GM12891 (cell line): Measurements from ENCODE around the gene SULT2B1. TPM values are rescaled to one million over a fixed set of nuclear protein-coding genes. Genes with fewer than 3 reads are reported as not detected.
A peak's percentile ranks its signal among the peaks of the same experiment; 100 is the strongest.

ENCODE experiments used
- DNase-seq: peaks from one replicate; pipeline ENCODE4 v3.0.0; 2011; ENCODE audit warnings: low spot score; ENCODE audit not compliant: insufficient read length
- FAIRE-seq: peaks from 2 replicates; lab custom pipeline; 2011; peaks lifted over from hg19 to GRCh38; lab: Jason Lieb, UNC
- PAX5 ChIP-seq: IDR thresholded peaks from 2 replicates; pipeline ENCODE4 v1.6.1; 2011; ENCODE audit warnings: low read length, moderate library complexity, mild to moderate bottlenecking; ENCODE audit not compliant: insufficient read depth, severe bottlenecking
- POLR2A ChIP-seq: IDR thresholded peaks from 2 replicates; pipeline ENCODE4 v1.6.1; 2011; ENCODE audit warnings: low read depth, low read length, control low read depth
- POLR2AphosphoS5 ChIP-seq: IDR thresholded peaks from 2 replicates; pipeline ENCODE4 v1.6.1; 2011; ENCODE audit warnings: low read depth, low read length, control low read depth
- POU2F2 ChIP-seq: IDR thresholded peaks from 2 replicates; pipeline ENCODE4 v1.6.1; 2011; ENCODE audit warnings: low read depth, mild to moderate bottlenecking, control low read depth, low read length, moderate library complexity
- SPI1 ChIP-seq: IDR thresholded peaks from 2 replicates; pipeline ENCODE4 v1.6.1; 2011; ENCODE audit warnings: low read depth, low read length, control low read depth
- TAF1 ChIP-seq: IDR thresholded peaks from 2 replicates; pipeline ENCODE4 v1.6.1; 2011; ENCODE audit warnings: low read depth, low read length, control low read depth
- polyA plus RNA-seq: library from polyadenylated mRNA; unstranded; fragments of >200 nt; gene quantifications from one replicate; pipeline ENCODE4 v1.2.1, GENCODE V29; 2012; ENCODE audit warnings: low read depth, missing spikeins, inconsistent platforms; ENCODE audit not compliant: missing spikeins

SULT2B1 gene
- polyA plus RNA-seq = 0.22 TPM

DNA sequence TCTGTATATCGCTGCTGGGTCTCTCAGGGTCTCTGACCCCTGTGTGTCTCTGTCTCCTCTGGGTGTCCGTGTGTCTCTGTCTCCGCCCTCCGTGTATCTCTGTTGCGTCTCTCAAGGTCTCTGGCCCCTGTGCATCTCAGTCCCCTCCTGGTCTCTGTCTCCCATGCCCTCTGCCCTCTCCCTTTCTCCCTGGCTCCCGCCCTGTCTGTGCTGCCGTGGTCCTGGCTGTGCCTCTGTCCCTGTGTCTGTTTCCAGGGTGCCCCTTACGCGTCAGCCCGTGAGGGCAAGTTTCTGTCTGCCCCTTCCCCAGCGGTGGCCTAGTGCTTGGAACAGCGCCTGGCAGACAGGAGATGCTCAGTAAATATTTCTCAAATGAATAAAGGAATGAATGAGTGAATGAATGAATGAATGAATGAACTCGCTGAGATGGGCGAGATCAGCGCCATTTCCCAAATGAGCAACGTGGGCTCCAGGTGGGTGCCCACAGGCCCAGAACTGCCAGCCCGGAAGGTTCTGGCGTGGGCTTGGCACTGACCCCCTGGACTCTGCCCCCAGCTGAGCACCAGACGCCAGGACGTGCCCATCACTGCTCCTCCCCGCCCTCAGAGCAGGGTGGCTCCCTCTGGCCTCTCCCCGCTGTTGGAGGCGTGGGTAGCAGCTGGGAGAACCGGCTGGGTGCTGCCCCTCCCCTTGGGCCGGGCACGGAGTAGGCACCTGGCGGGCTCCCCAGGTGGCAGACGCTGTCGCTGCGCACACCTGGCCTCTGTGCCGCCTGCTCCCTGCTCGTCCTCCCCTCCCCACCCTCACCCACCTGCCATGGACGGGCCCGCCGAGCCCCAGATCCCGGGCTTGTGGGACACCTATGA lies at the start of gene SULT2B1:
TSS of gene SULT2B1 (plus strand) at position 736 of the 866 bp plus-strand sequence. CDS start at position 817, 81 bp downstream.
- DNase-seq (no peak), FAIRE-seq (no peak)
- no peak for TF ChIP-seq POLR2AphosphoS5
- TF ChIP-seq POU2F2 = no peak
- TF ChIP-seq SPI1 = no peak
- no peak for TF ChIP-seq PAX5
- no peak for TF ChIP-seq POLR2A
- TF ChIP-seq TAF1 = no peak

DNA sequence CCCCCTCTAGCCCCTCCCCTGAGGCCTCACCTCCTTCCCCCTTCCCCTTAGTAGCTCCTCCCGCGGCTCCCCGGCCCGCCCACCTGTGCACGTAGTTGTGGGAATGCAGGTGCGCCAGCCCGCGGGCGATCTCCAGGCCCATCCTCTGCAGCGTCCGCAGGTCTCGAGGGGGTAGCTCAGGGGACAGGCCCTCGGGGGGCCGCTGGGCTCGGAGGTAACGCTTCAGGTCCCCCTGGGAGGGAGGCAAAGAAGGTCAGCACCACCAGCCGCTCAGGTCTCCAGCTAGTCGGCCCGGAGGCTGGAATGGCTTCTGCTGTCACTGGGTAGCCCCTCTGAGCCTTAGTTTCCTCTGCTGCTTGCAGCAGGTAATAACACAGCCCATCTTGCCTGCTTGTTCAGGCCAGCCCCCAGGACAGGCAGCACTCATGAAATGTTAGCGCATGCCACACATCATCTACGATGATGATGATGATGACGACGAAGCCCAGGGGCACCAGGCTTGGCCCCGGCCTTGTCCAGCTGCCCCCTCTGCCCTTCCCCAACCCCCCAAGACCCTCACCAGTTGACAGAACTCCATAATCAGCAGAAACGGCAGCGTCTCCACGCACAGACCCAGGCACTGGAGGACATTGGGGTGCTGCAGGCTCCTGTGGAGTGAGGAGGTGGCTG lies 49.5 kb upstream of the SULT2B1 start:
- FAIRE-seq (no peak), DNase-seq (no peak)
- TF ChIP-seq SPI1 = no peak
- TF ChIP-seq POLR2A = no peak
- no peak for TF ChIP-seq TAF1
- no peak for TF ChIP-seq POLR2AphosphoS5
- TF ChIP-seq POU2F2 = no peak
- TF ChIP-seq PAX5 = no peak

DNA sequence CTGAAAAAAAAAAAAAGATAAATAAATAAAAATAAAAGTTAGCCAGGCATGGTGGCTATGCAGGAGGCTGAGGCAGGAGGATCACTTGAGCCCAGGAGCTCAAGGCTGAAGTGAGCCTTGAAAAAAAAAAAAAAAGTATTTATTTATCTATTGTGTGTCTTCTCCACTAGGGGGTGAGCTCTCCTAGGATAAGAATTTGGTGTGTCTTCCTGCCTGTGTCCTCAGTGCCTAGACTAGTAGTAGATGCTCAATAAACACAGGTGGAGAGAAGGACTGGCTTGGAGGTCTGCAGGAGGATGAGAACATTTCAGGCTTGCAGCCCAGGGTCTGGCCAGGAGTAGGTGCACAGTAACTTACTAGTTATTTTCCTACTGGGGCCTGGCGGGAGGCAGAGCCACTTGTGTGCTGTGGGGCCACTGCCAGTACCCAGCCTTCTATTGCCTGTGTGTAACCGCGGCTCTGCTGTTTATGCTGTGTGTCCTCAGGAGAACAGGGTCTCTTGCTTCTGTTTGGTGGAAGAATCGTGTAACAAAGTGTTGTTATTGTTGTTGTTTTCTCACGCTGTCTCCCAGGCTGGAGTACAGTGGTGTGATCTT lies 45.7 kb upstream of the SULT2B1 start:
- DNase-seq (no peak), FAIRE-seq (no peak)
- TF ChIP-seq POLR2AphosphoS5 = no peak
- TF ChIP-seq POU2F2 = no peak
- no peak for TF ChIP-seq SPI1
- TF ChIP-seq TAF1 = no peak
- no peak for TF ChIP-seq POLR2A
- no peak for TF ChIP-seq PAX5

DNA sequence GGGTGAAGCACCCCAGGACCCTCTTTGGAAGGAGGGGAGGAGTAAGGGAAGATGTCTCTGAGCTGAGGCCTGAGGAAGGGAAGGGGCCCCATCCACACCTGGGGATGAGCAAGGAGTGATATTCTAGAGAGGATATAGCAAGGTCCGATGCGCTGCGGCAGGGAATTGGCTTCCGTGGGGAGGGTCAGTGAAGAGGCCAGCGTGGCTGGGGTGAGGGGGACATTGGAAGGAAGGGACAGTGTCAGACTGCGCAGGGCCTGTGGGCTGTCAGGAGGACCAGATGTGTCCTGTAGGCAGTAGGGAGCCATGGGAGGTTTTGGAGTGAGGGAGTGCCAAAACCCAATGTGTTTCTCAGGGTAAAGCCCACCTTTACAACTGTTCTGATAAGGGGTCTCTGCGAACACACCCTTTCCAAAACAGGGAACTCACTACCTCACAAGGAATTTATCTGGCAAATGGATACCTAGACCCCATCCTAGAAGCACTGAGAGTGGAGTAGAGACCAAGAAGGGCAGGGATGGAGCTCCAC lies 44.0 kb upstream of the SULT2B1 start:
- no peak for DNase-seq
- TF ChIP-seq POLR2A (no peak), POLR2AphosphoS5 (no peak), PAX5 (no peak), POU2F2 (no peak), SPI1 (no peak), TAF1 (no peak)
- FAIRE-seq = no peak

DNA sequence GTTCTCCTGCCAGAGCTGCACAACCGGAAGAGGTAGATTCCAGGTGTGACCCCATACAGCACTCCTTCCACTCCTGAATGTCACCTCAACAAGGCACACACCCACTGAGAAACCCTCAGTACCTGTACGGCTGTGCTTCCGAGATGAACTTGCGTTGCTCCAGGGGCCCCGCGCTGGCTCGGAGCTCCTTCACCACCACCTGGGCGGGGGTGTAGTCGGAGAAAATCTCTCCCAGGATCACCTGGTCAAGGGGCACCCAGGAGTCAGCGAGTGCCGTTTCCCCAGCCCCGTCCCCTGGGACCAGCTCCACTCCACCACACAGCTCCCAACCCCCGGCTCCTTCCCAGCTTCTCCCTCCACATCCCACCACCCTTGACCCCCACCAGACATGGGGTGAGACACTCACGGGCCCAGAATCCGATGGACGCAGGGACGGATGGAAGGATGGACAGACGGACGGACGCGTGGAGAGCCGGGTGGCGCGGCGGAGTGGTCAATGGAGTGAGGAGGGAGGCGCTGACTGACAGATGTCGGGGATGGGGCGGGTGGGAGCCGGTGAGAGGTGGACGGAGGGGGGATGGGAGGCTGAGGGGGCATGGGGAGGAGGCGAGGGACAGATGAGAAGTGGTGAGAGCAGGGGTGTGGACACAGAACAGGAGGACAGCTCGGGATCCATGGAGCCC lies 43.1 kb upstream of the SULT2B1 start:
- DNase-seq (no peak), FAIRE-seq (no peak)
- TF ChIP-seq TAF1 (no peak), POLR2AphosphoS5 (no peak), SPI1 (no peak), POU2F2 (no peak), POLR2A (no peak), PAX5 (no peak)

DNA sequence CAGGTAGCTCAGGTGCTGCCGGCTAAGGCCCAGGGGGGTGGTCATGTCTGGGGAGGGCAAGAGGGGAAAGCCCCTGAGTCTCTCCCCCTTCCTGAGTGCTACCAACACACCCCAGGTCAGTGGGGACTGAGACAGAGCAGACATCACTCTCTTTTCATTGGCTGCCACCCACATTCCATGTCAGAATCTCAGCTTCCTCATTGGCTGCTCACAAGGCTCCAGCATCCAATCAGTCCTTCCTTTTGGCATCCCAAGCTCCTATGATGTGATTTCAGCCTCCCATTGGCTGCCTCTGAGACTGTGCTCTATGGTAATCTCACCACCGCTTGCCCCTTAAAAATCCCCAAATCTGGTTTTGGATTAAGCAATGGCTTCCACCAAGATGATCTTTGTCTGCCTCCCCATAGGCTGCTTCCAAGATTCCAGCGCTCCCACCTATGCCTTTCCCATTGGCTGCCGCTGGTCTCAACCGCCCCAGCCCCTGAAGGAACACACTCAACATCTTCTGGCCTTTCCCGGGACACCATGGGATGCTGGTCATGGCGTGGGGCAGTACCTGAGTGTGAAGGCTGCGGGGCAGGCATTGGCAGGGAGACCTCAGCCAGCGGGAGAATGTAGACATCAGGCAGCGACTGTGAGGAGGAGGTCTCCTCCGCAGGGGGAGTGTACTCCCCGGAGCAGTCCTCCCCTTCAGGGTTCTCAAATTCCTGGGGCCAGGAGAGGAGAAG lies 42.3 kb upstream of the SULT2B1 start:
- FAIRE-seq = no peak

DNA sequence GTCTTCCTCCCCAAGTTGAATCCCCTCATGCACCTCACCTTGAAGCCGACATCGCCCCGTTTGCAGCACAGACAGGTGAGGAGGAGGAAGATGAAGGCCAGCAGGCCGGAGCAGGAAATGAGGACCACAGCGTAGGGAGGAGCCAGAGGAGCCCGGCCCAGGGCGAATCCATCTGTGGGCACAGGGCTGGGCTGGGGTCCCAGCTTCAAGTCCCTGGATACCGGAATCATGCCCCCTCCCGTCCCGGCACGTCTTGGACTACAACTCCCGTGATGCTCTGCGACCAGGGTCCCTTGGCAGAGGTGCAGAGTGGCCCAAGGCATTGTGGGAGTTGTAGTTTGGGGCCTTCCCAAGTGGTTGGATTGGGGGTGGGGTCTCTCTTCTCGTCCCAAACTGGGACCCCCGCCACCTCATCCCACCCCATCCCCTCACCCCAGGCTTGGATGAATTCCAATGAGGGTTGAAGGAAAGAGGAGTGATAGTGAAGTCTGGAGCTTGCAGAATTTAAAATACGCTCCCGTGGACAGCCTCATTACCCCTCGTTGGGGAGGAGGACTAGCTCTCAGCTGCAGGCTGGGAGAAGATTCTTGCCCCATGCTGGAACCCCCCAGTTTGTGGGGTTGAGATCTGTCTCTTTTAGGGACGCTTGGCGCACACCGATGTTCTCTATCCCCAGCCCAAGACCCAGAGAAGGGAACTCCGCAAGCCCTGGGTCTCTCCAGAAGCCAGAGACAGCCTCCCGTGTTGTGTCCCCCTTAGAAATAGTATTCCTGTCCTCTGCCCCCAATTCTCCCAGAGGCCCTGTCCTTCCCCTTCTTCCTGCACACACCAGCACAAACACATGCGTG lies 41.3 kb upstream of the SULT2B1 start:
- peak; percentile 74 for FAIRE-seq
- no peak for DNase-seq
- TF ChIP-seq POLR2AphosphoS5 (no peak), POU2F2 (no peak), SPI1 (no peak), PAX5 (no peak), POLR2A (no peak), TAF1 (no peak)

More for the DNA sequence above, 42.3 kb upstream of the SULT2B1 start:
- DNase-seq = no peak
- TF ChIP-seq POLR2AphosphoS5 (no peak), SPI1 (no peak)

DNA sequence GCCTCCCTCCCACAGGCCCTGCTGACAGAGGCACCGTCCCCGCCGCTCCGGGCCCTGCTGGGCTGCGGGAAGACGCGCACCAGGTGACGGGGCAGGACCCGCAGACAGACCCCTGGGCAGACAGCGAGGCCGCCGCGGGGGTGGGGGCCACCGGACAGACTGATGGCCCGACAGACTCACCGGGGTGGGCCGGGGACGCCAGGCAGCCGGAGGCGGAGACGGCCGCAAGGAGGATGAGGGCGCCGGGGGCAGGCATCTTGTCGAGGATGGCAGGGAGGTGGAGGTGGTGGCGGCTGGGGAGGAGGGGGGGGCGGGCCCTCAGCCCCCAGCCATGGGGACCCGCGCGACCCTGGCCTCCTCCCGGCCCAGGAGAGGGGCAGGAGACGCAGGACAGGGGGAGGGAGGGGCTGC lies 40.6 kb upstream of the SULT2B1 start:
- TF ChIP-seq POLR2A (no peak), TAF1 (no peak), POLR2AphosphoS5 (no peak), SPI1 (no peak), POU2F2 (no peak), PAX5 (no peak)
- FAIRE-seq = no peak
- DNase-seq = no peak
